ENCODE data around the gene TSSK2. TPM values are rescaled to one million over a fixed set of nuclear protein-coding genes. Genes with fewer than 3 reads are reported as not detected.

The TSSK2 gene
- total and polyA plus RNA-seq, 4 donors = 0.08 to 0.25 (median 0.08) TPM; not detected in 1

DNA sequence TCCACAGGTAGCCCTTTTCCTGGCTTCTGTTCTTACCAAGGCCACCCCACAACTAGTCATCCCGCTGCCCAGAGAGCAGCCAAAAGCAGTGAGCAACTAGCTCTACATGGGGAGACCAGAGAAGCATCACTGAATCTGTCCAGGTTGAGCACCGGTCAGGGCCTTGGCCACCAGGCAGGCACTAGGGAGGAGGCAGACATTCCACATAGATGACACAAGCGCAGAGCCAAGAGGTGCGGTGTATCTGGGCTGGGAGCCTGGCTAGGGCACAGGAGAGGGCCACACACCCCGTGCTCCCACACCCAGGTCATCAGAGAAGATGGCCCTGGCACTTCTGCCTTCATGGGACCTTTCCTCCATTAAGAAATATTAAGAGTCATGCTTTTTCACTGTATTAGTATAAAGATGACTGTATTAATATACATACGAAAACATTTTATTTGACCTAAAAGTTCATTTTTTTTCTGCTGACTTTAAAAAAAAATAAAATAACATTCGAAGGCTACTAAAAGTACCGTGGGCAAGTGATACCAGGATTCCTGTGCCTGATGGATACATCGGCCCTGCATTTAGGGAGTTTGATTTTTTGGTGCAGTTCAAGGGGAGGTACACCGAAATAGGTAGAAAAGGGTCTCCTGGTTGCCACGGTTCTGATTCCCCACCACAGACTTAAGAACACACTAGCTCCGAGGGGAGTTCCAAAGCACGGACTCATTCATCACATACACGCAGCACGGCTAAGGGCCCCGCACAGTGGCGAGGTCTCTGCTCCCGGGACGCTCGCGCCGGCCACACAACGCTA lies 10.1 kb upstream of the TSSK2 start:
- TF ChIP-seq, protein P1, sequence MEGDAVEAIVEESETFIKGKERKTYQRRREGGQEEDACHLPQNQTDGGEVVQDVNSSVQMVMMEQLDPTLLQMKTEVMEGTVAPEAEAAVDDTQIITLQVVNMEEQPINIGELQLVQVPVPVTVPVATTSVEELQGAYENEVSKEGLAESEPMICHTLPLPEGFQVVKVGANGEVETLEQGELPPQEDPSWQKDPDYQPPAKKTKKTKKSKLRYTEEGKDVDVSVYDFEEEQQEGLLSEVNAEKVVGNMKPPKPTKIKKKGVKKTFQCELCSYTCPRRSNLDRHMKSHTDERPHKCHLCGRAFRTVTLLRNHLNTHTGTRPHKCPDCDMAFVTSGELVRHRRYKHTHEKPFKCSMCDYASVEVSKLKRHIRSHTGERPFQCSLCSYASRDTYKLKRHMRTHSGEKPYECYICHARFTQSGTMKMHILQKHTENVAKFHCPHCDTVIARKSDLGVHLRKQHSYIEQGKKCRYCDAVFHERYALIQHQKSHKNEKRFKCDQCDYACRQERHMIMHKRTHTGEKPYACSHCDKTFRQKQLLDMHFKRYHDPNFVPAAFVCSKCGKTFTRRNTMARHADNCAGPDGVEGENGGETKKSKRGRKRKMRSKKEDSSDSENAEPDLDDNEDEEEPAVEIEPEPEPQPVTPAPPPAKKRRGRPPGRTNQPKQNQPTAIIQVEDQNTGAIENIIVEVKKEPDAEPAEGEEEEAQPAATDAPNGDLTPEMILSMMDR (IDR thresholded peaks at IDR 0.05; ENCODE audit: control extremely low read depth, extremely low read depth) = no peak
- no peak for ATAC-seq (ENCODE audit: insufficient read depth, low FRiP score)
- no peaks in the 10 kb centered on the region for H3K36me3 ChIP-seq (ENCODE audit: control insufficient read depth in 4 of 4, insufficient read depth in 4 of 4, low read length in 4 of 4)
- H3K27me3 ChIP-seq (ENCODE audit: control insufficient read depth in 3 of 3, insufficient read depth in 3 of 3, low read length in 2 of 3) = no peaks in the 10 kb centered on the region
- H3K9me3 ChIP-seq (ENCODE audit: control insufficient read depth in 4 of 4, insufficient read depth in 3 of 4, low read length in 3 of 4) = no peaks in the 10 kb centered on the region
- DNase-seq = peak in 1 of 3 donors; percentile 24
- H3K27ac ChIP-seq (ENCODE audit: low read depth in 1 of 2, low read length in 1 of 2) = peak overlapping the region; percentile 97 to 98
- H3K9ac ChIP-seq (ENCODE audit: insufficient read depth in 1 of 2, low read length in 2 of 2) = peak overlapping the region in 1 of 2 donors; percentile 76
- H3K4me1 ChIP-seq (ENCODE audit: control insufficient read depth in 5 of 5, insufficient read depth in 5 of 5, low read length in 5 of 5) = peaks cover 4 to 33% (median 11%) of the 10 kb centered on the region in 5 donors
- peak overlapping the region; percentile 92 for H3K4me3 ChIP-seq
- 18 to 26% methylated on average over 23 of the region's 23 CpGs for WGBS, 2 donors

DNA sequence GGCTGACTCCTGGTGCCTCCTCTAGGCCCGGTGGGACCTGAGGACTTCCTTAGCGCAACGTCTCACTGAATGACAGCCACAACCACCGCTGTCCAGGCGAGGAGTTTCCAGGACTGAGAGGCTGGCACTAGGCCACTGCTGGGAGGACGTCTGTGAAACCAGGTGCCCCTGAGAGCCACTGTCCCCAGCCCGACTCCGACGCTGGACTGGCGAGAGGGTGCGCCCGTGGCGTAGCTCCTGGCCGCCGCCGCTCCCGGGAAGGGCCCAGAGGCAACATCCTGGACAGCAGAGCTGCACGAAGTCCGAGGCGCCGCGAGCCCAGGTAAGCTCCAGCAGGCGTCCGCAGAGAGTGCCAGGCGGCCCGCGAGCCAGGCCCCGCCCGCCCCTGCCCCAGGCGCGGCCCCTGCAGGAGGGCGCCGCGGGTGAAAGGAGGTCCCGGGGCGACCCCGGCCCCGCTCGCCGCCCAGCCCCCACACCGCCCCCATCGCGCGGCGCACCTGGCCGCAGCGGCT lies 9.4 kb upstream of the TSSK2 start:
- H3K9ac ChIP-seq (ENCODE audit: insufficient read depth in 1 of 2, low read length in 2 of 2) = peak overlapping the region in 1 of 2 donors; percentile 14
- ATAC-seq (ENCODE audit: insufficient read depth, low FRiP score) (peak; percentile 25), DNase-seq (peak; percentile 38 to 42 (median 42))
- no peaks in the 10 kb centered on the region for H3K27me3 ChIP-seq (ENCODE audit: control insufficient read depth in 3 of 3, insufficient read depth in 3 of 3, low read length in 2 of 3)
- H3K27ac ChIP-seq (ENCODE audit: low read depth in 1 of 2, low read length in 1 of 2) = peak overlapping the region; percentile 97 to 98
- peak overlapping the region; percentile 92 for H3K4me3 ChIP-seq
- TF ChIP-seq, protein P1 (IDR thresholded peaks at IDR 0.05; ENCODE audit: control extremely low read depth, extremely low read depth) = no peak
- no peaks in the 10 kb centered on the region for H3K36me3 ChIP-seq (ENCODE audit: control insufficient read depth in 4 of 4, insufficient read depth in 4 of 4, low read length in 4 of 4)
- WGBS, 2 donors = 0% methylated on average over 46 to 47 of the region's 47 CpGs
- H3K4me1 ChIP-seq (ENCODE audit: control insufficient read depth in 5 of 5, insufficient read depth in 5 of 5, low read length in 5 of 5) = peaks cover 4 to 33% (median 11%) of the 10 kb centered on the region in 5 donors
- no peaks in the 10 kb centered on the region for H3K9me3 ChIP-seq (ENCODE audit: control insufficient read depth in 4 of 4, insufficient read depth in 3 of 4, low read length in 3 of 4)

- Histone ChIP-seq H3K4me1 (ENCODE audit: control insufficient read depth in 5 of 5, insufficient read depth in 5 of 5, low read length in 5 of 5) (peaks cover 4 to 33% (median 7%) of the 10 kb centered on the region in 5 donors), H3K4me3 (peak within 1 kb of the TSS; percentile 92), H3K27me3 (ENCODE audit: control insufficient read depth in 3 of 3, insufficient read depth in 3 of 3, low read length in 2 of 3) (no peaks in the 10 kb centered on the region), H3K27ac (ENCODE audit: low read depth in 1 of 2, low read length in 1 of 2) (peak within 1 kb of the TSS; percentile 97 to 98), H3K36me3 (ENCODE audit: control insufficient read depth in 4 of 4, insufficient read depth in 4 of 4, low read length in 4 of 4) (no peaks in the 10 kb centered on the region), H3K9me3 (ENCODE audit: control insufficient read depth in 4 of 4, insufficient read depth in 3 of 4, low read length in 3 of 4) (no peaks in the 10 kb centered on the region), H3K9ac (ENCODE audit: insufficient read depth in 1 of 2, low read length in 2 of 2) (peak within 1 kb of the TSS; percentile 5 to 76)
- 0 to 1% methylated on average over 67 of the region's 67 CpGs for whole genome bisulfite sequencing, 2 donors
- DNase-seq = peak; percentile 98
- TF ChIP-seq, protein P1 (IDR thresholded peaks at IDR 0.05; ENCODE audit: control extremely low read depth, extremely low read depth) = no peak
- ATAC-seq (ENCODE audit: insufficient read depth, low FRiP score) = peak; percentile 97
These were observed 8.9 kb upstream of the TSSK2 start, which contains the start of gene DGCR2 for GRCh38 chr22:19122143-19122751. Gene DGCR2 (minus strand): TSS chr22:19122412. CDS start chr22:19122206, 206 bp downstream.

All from lung (tissue), 12 donors.